ENCODE measurements around the gene PROM2. TPM values are rescaled to one million over a fixed set of nuclear protein-coding genes. Genes with fewer than 3 reads are reported as not detected.

The PROM2 gene
- total RNA-seq, 2 experiments from 2014 or later, result 0.60 to 0.73 TPM

DNA sequence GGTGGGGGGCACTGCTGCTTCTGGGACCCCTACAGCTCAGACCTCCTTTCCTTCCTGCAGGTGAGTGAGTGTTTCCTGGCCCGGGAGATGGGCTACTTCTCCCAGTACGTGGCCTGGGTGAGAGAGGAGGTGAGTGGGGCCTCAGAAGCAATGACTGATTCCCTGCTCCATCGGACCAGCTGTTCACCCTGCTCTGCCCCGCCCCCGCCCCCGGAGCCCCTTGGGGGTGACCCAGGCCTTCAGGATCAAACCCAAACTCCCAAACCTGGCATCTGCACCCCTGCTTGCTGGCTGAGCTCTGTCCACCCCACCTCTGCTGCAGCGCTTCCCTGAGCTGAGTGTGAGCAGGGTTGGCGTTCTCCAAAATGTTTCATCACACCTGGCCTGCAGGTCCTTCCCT, 13.1 kb downstream of the PROM2 start:
- Histone ChIP-seq H3K36me3 (ENCODE audit: insufficient read depth, low read length) (no peaks in the 10 kb centered on the region), H3K9me3 (ENCODE audit: control insufficient read depth in 1 of 2, insufficient read depth in 1 of 2, low read length in 2 of 2) (peaks cover 17 to 23% of the 10 kb centered on the region in 2 experiments), H3K4me3 (ENCODE audit: low read length) (no peak overlapping the region), H3K27ac (ENCODE audit: low read depth in 1 of 2, low read length in 2 of 2) (no peak overlapping the region), H3K27me3 (ENCODE audit: control insufficient read depth in 1 of 2, insufficient read depth in 2 of 2, low read length in 2 of 2) (no peaks in the 10 kb centered on the region), H3K4me1 (ENCODE audit: insufficient read depth, low read length) (no peaks in the 10 kb centered on the region)
- ATAC-seq (ENCODE audit: poor library complexity) (no peak), DNase-seq (no peak)
- no peaks in the 10 kb centered on the region for H3K4me1 Mint-ChIP-seq (ENCODE audit: low read depth)
- no peaks in the 10 kb centered on the region for H3K27me3 Mint-ChIP-seq
- H3K4me3 Mint-ChIP-seq, result no peak overlapping the region
- no peak overlapping the region for H3K27ac Mint-ChIP-seq
- intact Hi-C loops (cut with DNase I, micrococcal nuclease), result no loop called here
- H3K36me3 Mint-ChIP-seq (ENCODE audit: low read depth), result no peaks in the 10 kb centered on the region
- CTCF ChIA-PET, result no interaction called here
- peaks cover 9% of the 10 kb centered on the region for H3K9me3 Mint-ChIP-seq
- POLR2A ChIA-PET, result no interaction called here
- TF ChIP-seq, protein P1, sequence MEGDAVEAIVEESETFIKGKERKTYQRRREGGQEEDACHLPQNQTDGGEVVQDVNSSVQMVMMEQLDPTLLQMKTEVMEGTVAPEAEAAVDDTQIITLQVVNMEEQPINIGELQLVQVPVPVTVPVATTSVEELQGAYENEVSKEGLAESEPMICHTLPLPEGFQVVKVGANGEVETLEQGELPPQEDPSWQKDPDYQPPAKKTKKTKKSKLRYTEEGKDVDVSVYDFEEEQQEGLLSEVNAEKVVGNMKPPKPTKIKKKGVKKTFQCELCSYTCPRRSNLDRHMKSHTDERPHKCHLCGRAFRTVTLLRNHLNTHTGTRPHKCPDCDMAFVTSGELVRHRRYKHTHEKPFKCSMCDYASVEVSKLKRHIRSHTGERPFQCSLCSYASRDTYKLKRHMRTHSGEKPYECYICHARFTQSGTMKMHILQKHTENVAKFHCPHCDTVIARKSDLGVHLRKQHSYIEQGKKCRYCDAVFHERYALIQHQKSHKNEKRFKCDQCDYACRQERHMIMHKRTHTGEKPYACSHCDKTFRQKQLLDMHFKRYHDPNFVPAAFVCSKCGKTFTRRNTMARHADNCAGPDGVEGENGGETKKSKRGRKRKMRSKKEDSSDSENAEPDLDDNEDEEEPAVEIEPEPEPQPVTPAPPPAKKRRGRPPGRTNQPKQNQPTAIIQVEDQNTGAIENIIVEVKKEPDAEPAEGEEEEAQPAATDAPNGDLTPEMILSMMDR (IDR thresholded peaks at IDR 0.05), result no peak

DNA sequence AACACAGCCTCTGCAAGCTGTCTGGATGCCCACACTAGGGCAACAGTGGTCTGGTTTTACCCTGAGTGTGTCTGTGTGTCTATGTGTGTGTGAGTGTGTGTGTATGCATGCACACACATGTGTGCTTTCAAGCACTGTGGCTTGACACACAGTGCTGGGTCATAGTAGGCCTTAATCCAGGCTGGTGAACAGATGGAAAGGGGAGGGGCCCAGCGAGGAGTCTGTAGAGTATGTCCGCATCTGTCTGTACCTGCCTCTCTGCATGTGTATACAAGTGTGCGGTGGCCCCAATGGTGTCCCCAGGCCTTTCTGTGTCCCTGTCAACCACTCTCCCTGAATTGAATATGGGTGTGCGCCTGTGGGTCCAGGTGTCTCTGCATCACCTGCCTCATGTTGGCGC, 13.6 kb downstream of the PROM2 start:
- ChIA-PET CTCF (no interaction called here), POLR2A (no interaction called here)
- H3K27me3 Mint-ChIP-seq, result no peaks in the 10 kb centered on the region
- TF ChIP-seq, protein P1 (IDR thresholded peaks at IDR 0.05), result no peak
- Histone ChIP-seq H3K4me1 (ENCODE audit: insufficient read depth, low read length) (no peaks in the 10 kb centered on the region), H3K4me3 (ENCODE audit: low read length) (no peak overlapping the region), H3K27me3 (ENCODE audit: control insufficient read depth in 1 of 2, insufficient read depth in 2 of 2, low read length in 2 of 2) (no peaks in the 10 kb centered on the region), H3K36me3 (ENCODE audit: insufficient read depth, low read length) (no peaks in the 10 kb centered on the region), H3K9me3 (ENCODE audit: control insufficient read depth in 1 of 2, insufficient read depth in 1 of 2, low read length in 2 of 2) (peaks cover 17 to 28% of the 10 kb centered on the region in 2 experiments), H3K27ac (ENCODE audit: low read depth in 1 of 2, low read length in 2 of 2) (no peak overlapping the region)
- ATAC-seq (ENCODE audit: poor library complexity) (no peak), DNase-seq (no peak)
- H3K27ac Mint-ChIP-seq, result no peak overlapping the region
- peaks cover 9% of the 10 kb centered on the region for H3K9me3 Mint-ChIP-seq
- no peaks in the 10 kb centered on the region for H3K4me1 Mint-ChIP-seq (ENCODE audit: low read depth)
- intact Hi-C loops (cut with DNase I, micrococcal nuclease), result no loop called here
- H3K4me3 Mint-ChIP-seq, result no peak overlapping the region
- no peaks in the 10 kb centered on the region for H3K36me3 Mint-ChIP-seq (ENCODE audit: low read depth)

DNA sequence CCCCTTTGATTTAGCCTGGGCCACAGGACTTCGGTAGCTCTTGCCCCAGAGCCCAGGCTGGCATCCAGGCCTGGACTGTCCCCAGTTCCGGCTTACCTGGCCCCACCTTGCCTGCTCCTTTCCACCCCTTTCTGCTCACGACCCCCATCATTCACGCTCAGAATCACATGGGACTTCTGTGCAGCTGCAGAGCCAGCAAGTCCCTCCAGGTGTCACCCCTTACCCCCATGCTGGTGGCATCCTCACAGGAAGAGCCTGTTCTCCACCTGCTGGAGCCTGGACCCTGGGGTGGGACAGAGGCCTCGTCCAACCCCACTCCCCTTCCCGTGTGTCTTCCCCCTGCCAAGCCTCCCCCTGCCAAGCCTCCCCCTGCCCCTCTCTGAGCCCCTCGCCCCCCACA, 15.0 kb downstream of the PROM2 start:
- H3K4me1 ChIP-seq (ENCODE audit: insufficient read depth, low read length), result no peaks in the 10 kb centered on the region
- Mint-ChIP-seq H3K4me3 (no peak overlapping the region), H3K4me1 (ENCODE audit: low read depth) (no peaks in the 10 kb centered on the region), H3K27ac (no peak overlapping the region), H3K27me3 (no peaks in the 10 kb centered on the region), H3K9me3 (peaks cover 9% of the 10 kb centered on the region), H3K36me3 (ENCODE audit: low read depth) (no peaks in the 10 kb centered on the region)
- ATAC-seq (ENCODE audit: poor library complexity), result no peak
- ChIA-PET POLR2A (no interaction called here), CTCF (no interaction called here)
- no peak overlapping the region for H3K4me3 ChIP-seq (ENCODE audit: low read length)
- TF ChIP-seq, protein P1 (IDR thresholded peaks at IDR 0.05), result no peak
- no peak overlapping the region for H3K27ac ChIP-seq (ENCODE audit: low read depth in 1 of 2, low read length in 2 of 2)
- no peaks in the 10 kb centered on the region for H3K27me3 ChIP-seq (ENCODE audit: control insufficient read depth in 1 of 2, insufficient read depth in 2 of 2, low read length in 2 of 2)
- no peak for DNase-seq
- peaks cover 17 to 43% of the 10 kb centered on the region in 2 experiments for H3K9me3 ChIP-seq (ENCODE audit: control insufficient read depth in 1 of 2, insufficient read depth in 1 of 2, low read length in 2 of 2)
- H3K36me3 ChIP-seq (ENCODE audit: insufficient read depth, low read length), result no peaks in the 10 kb centered on the region
- intact Hi-C loops (cut with DNase I, micrococcal nuclease), result no loop called here
